Endothelial cell of umbilical vein (primary cell): ENCODE data around the gene CACNA1C.

Experiments used
- CTCF ChIP-seq, 2 donors: IDR thresholded peaks; 1 replicate in 1 of 2; 2 replicates in 1 of 2; pipeline ENCODE4 v1.5.1; 2011; ENCODE audit warnings: low read length in 2 of 2, mild to moderate bottlenecking in 2 of 2, moderate library complexity in 2 of 2, control low read depth in 1 of 2, inconsistent platforms in 1 of 2, low read depth in 1 of 2; ENCODE audit not compliant: insufficient read depth in 1 of 2; ENCODE audit errors: extremely low read depth in 1 of 2
- POLR2AphosphoS5 ChIP-seq: IDR thresholded peaks from 2 replicates; pipeline ENCODE4 v1.6.1; 2012; ENCODE audit warnings: low read depth, mild to moderate bottlenecking, control low read depth, low read length, moderate library complexity; ENCODE audit not compliant: insufficient read depth

GRCh38 chr12:2222691-2223090 is 169.9 kb downstream of the CACNA1C start:
- no peak for TF ChIP-seq POLR2AphosphoS5
- no peak for TF ChIP-seq CTCF (IDR thresholded peaks at IDR 0.05; ENCODE audit: extremely low read depth in 1 of 2, insufficient read depth in 1 of 2, low read depth in 1 of 2, low read length in 2 of 2)
